H9 (cell line): ENCODE results near the gene GRB14. TPM values are rescaled to one million over a fixed set of nuclear protein-coding genes. Genes with fewer than 3 reads are reported as not detected.

Source experiments
- DNase-seq: peaks from one replicate; pipeline ENCODE4 v3.0.0-alpha.2; 2017
- H2AFZ ChIP-seq: one replicate; pipeline ENCODE4 v1.6.1; 2013; ENCODE audit warnings: mild to moderate bottlenecking, low read length, control low read depth, moderate library complexity
- H2AK5ac ChIP-seq: 2 replicates; pipeline ENCODE4 v1.6.1; 2013; ENCODE audit warnings: low read length, control low read depth, mixed read lengths; ENCODE audit not compliant: insufficient read length
- H2BK120ac ChIP-seq: one replicate; pipeline ENCODE4 v1.6.1; 2013; ENCODE audit warnings: low read depth, mild to moderate bottlenecking, low read length, control low read depth, inconsistent platforms; ENCODE audit not compliant: poor library complexity, severe bottlenecking
- H2BK12ac ChIP-seq: 2 replicates; pipeline ENCODE4 v1.6.1; 2013; ENCODE audit warnings: low read length, control low read depth, mixed read lengths, low read depth; ENCODE audit not compliant: insufficient read length
- H2BK15ac ChIP-seq: 2 replicates; pipeline ENCODE4 v1.6.1; 2013; ENCODE audit warnings: low read depth, low read length, control low read depth
- H2BK20ac ChIP-seq: one replicate; pipeline ENCODE4 v1.6.1; 2013; ENCODE audit warnings: low read depth, mild to moderate bottlenecking, low read length, control low read depth, inconsistent platforms; ENCODE audit not compliant: poor library complexity, severe bottlenecking
- H2BK5ac ChIP-seq: 2 replicates; pipeline ENCODE4 v1.6.1; 2013; ENCODE audit warnings: low read length, control low read depth, mixed read lengths; ENCODE audit not compliant: insufficient read length
- H3K14ac ChIP-seq: 2 replicates; pipeline ENCODE4 v1.6.1; 2013; ENCODE audit warnings: low read length, control low read depth; ENCODE audit not compliant: insufficient read depth
- H3K18ac ChIP-seq: 2 replicates; pipeline ENCODE4 v1.6.1; 2013; ENCODE audit warnings: low read depth, mild to moderate bottlenecking, mixed read lengths, low read length, control low read depth; ENCODE audit not compliant: insufficient read length
- H3K23ac ChIP-seq: 2 replicates; pipeline ENCODE4 v1.6.1; 2013; ENCODE audit warnings: low read length, control low read depth, mixed read lengths, low read depth; ENCODE audit not compliant: insufficient read length
- H3K23me2 ChIP-seq: 2 replicates; pipeline ENCODE4 v1.6.1; 2013; ENCODE audit warnings: low read depth, mild to moderate bottlenecking, mixed read lengths, low read length, control low read depth; ENCODE audit not compliant: insufficient read length, poor library complexity, severe bottlenecking
- H3K27ac ChIP-seq: 2 replicates; pipeline ENCODE4 v1.5.1; 2013; ENCODE audit warnings: low read length, control low read depth, mixed read lengths, low read depth; ENCODE audit not compliant: insufficient read length
- H3K27me3 ChIP-seq: 2 replicates; pipeline ENCODE4 v1.6.1; 2013; ENCODE audit warnings: low read length, control low read depth, inconsistent platforms; ENCODE audit not compliant: insufficient read depth
- H3K4ac ChIP-seq: 2 replicates; pipeline ENCODE4 v1.6.1; 2013; ENCODE audit warnings: low read depth, mild to moderate bottlenecking, control low read depth, inconsistent platforms, low read length, moderate library complexity
- H3K4me1 ChIP-seq: 2 replicates; pipeline ENCODE4 v1.6.1; 2013; ENCODE audit warnings: low read length, control low read depth, inconsistent platforms; ENCODE audit not compliant: insufficient read depth
- H3K4me2 ChIP-seq: 2 replicates; pipeline ENCODE4 v1.6.1; 2013; ENCODE audit warnings: low read length, control low read depth, mixed read lengths; ENCODE audit not compliant: insufficient read length, insufficient read depth
- H3K56ac ChIP-seq: 2 replicates; pipeline ENCODE4 v1.6.1; 2013; ENCODE audit warnings: low read depth, mild to moderate bottlenecking, mixed read lengths, low read length, control low read depth; ENCODE audit not compliant: insufficient read length
- H3K79me1 ChIP-seq: 2 replicates; pipeline ENCODE4 v1.6.1; 2013; ENCODE audit warnings: low read depth, mild to moderate bottlenecking, moderate library complexity, low read length, control low read depth, inconsistent platforms; ENCODE audit not compliant: insufficient read depth, poor library complexity, severe bottlenecking
- H3K79me2 ChIP-seq: 2 replicates; pipeline ENCODE4 v1.6.1; 2013; ENCODE audit warnings: low read length, control low read depth, inconsistent platforms; ENCODE audit not compliant: insufficient read depth
- H3K9ac ChIP-seq: 2 replicates; pipeline ENCODE4 v1.6.1; 2013; ENCODE audit warnings: low read length, control low read depth, mixed read lengths; ENCODE audit not compliant: insufficient read length; ENCODE audit errors: extremely low read depth
- H3K9me3 ChIP-seq: one replicate; pipeline ENCODE4 v1.6.1; 2013; ENCODE audit warnings: low read depth, low read length, inconsistent platforms; ENCODE audit not compliant: control insufficient read depth
- H3T11ph ChIP-seq: one replicate; pipeline ENCODE4 v1.6.1; 2013; ENCODE audit warnings: mild to moderate bottlenecking, low read length, control low read depth, inconsistent platforms
- H4K20me1 ChIP-seq: one replicate; pipeline ENCODE4 v1.6.1; 2013; ENCODE audit not compliant: control insufficient read depth, insufficient read length, insufficient read depth
- H4K5ac ChIP-seq: 2 replicates; pipeline ENCODE4 v1.6.1; 2013; ENCODE audit warnings: low read depth, mild to moderate bottlenecking, mixed read lengths, low read length, control low read depth; ENCODE audit not compliant: insufficient read length
- H4K8ac ChIP-seq: replicated peaks from 2 replicates; pipeline ENCODE4 v1.6.1; 2013; ENCODE audit warnings: low read length, control low read depth, mixed read lengths, low read depth; ENCODE audit not compliant: insufficient read length
- H4K91ac ChIP-seq: 2 replicates; pipeline ENCODE4 v1.6.1; 2013; ENCODE audit warnings: low read depth, mild to moderate bottlenecking, moderate library complexity, mixed read lengths, low read length, control low read depth; ENCODE audit not compliant: insufficient read length
- H3K27ac Mint-ChIP-seq, 3 experiments: 2 replicates in 2 of 3; 3 replicates in 1 of 3; pipeline ENCODE4 v1.8.0; 2020 to 2021; ENCODE audit warnings: mixed read lengths in 3 of 3, mild to moderate bottlenecking in 1 of 3, moderate library complexity in 1 of 3
- H3K27me3 Mint-ChIP-seq: 2 replicates; pipeline ENCODE4 v1.8.0; 2021; ENCODE audit warnings: low read depth, mild to moderate bottlenecking, moderate library complexity, mixed read lengths
- H3K36me3 Mint-ChIP-seq, 3 experiments: 2 replicates in 2 of 3; 3 replicates in 1 of 3; pipeline ENCODE4 v1.8.0; 2020 to 2021; ENCODE audit warnings: low read depth in 3 of 3, mixed read lengths in 3 of 3; ENCODE audit not compliant: insufficient read depth in 1 of 3
- H3K4me1 Mint-ChIP-seq, 2 experiments: 2 replicates each; pipeline ENCODE4 v1.8.0; 2020; ENCODE audit warnings: mixed read lengths in 2 of 2
- H3K4me3 Mint-ChIP-seq, 2 experiments: 2 replicates in 1 of 2; 3 replicates in 1 of 2; pipeline ENCODE4 v1.8.0; 2020 to 2021; ENCODE audit warnings: mild to moderate bottlenecking in 2 of 2, mixed read lengths in 2 of 2, moderate library complexity in 1 of 2
- H3K9me3 Mint-ChIP-seq, 2 experiments: 2 replicates in 1 of 2; 3 replicates in 1 of 2; pipeline ENCODE4 v1.8.0; 2020; ENCODE audit warnings: mild to moderate bottlenecking in 2 of 2, mixed read lengths in 2 of 2, moderate library complexity in 1 of 2
- CTCF ChIP-seq: fragments of 200-600 bp; sonication (generic); conservative IDR thresholded peaks from 3 replicates; pipeline ENCODE4 v1.8.0; 2021; ENCODE audit warnings: antibody characterized with exemption, mild to moderate bottlenecking
- WGBS: extraction: QIAGEN DNeasy Blood & Tissue Kit; methylation state at CpG from one replicate; pipeline ENCODE4 v1.1.7; 2013; ENCODE audit warnings: missing lambda C conversion rate, low lambda C conversion rate, mixed read lengths; ENCODE audit not compliant: insufficient read length; ENCODE audit errors: extremely low coverage; 5-methylcytosine and 5-hydroxymethylcytosine counted together
- total RNA-seq: library from RNA; stranded (reverse); gene quantifications from 2 replicates; pipeline ENCODE4 v1.2.1, GENCODE V29; 2021

The GRB14 gene
- total RNA-seq, 1 experiment from 2014 or later, result 7.6 TPM

DNA sequence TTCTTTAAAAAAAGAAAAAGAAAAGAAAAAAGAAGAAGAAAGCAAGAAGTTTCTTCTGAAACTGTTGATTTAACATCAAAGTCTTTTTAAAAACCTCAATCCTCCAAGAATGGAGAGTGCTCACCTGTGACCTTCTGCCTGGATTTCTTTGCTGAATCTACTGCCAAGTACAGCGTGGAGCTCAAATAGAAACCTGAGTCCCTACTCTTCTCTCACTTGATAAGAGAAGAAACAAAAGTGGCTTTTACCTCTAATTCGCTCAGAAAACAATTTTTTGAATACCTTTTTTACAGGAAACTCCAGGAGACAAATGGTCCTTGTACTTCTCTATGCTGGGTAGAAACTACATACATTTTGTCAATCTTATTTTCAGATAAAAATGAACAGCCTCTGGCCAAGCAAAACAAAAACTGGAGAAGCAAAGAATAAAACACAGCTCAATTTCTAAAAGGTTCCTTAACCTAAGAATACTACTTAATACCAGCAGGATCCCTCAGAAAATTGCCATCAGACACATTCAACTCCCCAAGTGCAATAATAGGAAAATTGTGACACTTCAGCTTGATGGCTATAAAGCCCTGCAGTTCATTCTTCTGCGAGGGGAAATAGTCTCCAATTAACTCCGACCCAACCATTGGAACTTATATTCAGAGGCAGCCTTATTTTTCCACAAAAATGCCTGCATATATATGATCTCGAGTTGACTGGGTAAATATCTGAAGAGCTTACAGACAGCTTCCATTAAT, 85.8 kb downstream of the GRB14 start:
- Histone ChIP-seq H3K14ac (no peak overlapping the region), H2AK5ac (no peak overlapping the region), H4K91ac (no peak overlapping the region), H3K18ac (no peak overlapping the region), H3K4ac (no peak overlapping the region), H3K79me2 (no peaks in the 10 kb centered on the region), H4K8ac (no peak overlapping the region), H2AFZ (no peak overlapping the region), H3K9ac (no peak overlapping the region), H2BK120ac (no peak overlapping the region), H3K56ac (no peak overlapping the region), H2BK5ac (no peak overlapping the region), H2BK12ac (no peak overlapping the region), H3T11ph (no peak overlapping the region), H3K9me3 (no peaks in the 10 kb centered on the region), H3K23ac (no peak overlapping the region), H4K5ac (no peak overlapping the region), H3K23me2 (no peaks in the 10 kb centered on the region), H3K27ac (no peak overlapping the region), H4K20me1 (no peaks in the 10 kb centered on the region), H3K27me3 (no peaks in the 10 kb centered on the region), H2BK15ac (no peak overlapping the region), H2BK20ac (no peak overlapping the region), H3K4me2 (no peak overlapping the region), H3K79me1 (no peaks in the 10 kb centered on the region), H3K4me1 (no peaks in the 10 kb centered on the region)
- DNase-seq, result no peak
- WGBS, result no CpG with 5 or more reads among the region's 5 CpGs
- no peak for TF ChIP-seq CTCF
- H3K27ac Mint-ChIP-seq, result no peak overlapping the region
- no peaks in the 10 kb centered on the region; a peak in 1 of 7 replicates for H3K36me3 Mint-ChIP-seq
- no peaks in the 10 kb centered on the region for H3K27me3 Mint-ChIP-seq
- no peaks in the 10 kb centered on the region for H3K9me3 Mint-ChIP-seq
- H3K4me3 Mint-ChIP-seq, result no peak overlapping the region
- H3K4me1 Mint-ChIP-seq, result peaks cover 0 to 6% of the 10 kb centered on the region in 2 experiments; a peak in 2 of 4 replicates
